G401.6 (cell line): ENCODE measurements around the gene ZNF329.

Source experiments
- FAIRE-seq: peaks from 2 replicates; lab custom pipeline; 2012; peaks lifted over from hg19 to GRCh38; lab: Jason Lieb, UNC

The ZNF329 gene

GRCh38 chr19:58118979-58119733 lies 31.4 kb downstream of the ZNF329 start:
- no peak for FAIRE-seq

GRCh38 chr19:58117841-58118575 lies 32.6 kb downstream of the ZNF329 start:
- no peak for FAIRE-seq

GRCh38 chr19:58108546-58108817 lies 42.1 kb downstream of the ZNF329 start:
- FAIRE-seq: no peak

- FAIRE-seq: no peak
Observed at GRCh38 chr19:58107778-58108545, 42.6 kb downstream of the ZNF329 start.

GRCh38 chr19:58098682-58098998 lies 51.9 kb downstream of the ZNF329 start:
- FAIRE-seq: no peak

GRCh38 chr19:58097781-58098681 lies 52.6 kb downstream of the ZNF329 start, which contains the start of gene ZSCAN18:
Gene ZSCAN18, minus strand, starts transcription at chr19:58098231. Its CDS starts 7,964 bp downstream, at chr19:58090267.
- FAIRE-seq: peak; percentile 95

GRCh38 chr19:58097349-58097748 lies 53.2 kb downstream of the ZNF329 start:
- no peak for FAIRE-seq

GRCh38 chr19:58096884-58097283 lies 53.7 kb downstream of the ZNF329 start:
- no peak for FAIRE-seq

- FAIRE-seq: no peak
Observed at GRCh38 chr19:58095328-58095727, 55.3 kb downstream of the ZNF329 start.

- FAIRE-seq: no peak
Observed at GRCh38 chr19:58093071-58093470, 57.5 kb downstream of the ZNF329 start.

GRCh38 chr19:58091251-58091995 lies 59.2 kb downstream of the ZNF329 start:
- FAIRE-seq: no peak

- FAIRE-seq: no peak
Observed at GRCh38 chr19:58089846-58090245, 60.7 kb downstream of the ZNF329 start.

- no peak for FAIRE-seq
Observed at GRCh38 chr19:58088521-58089052, 62.0 kb downstream of the ZNF329 start.

- FAIRE-seq: no peak
Observed at GRCh38 chr19:58086825-58087710, 63.5 kb downstream of the ZNF329 start.

GRCh38 chr19:58085348-58085875 lies 65.2 kb downstream of the ZNF329 start:
- no peak for FAIRE-seq

- no peak for FAIRE-seq
Observed at GRCh38 chr19:58084596-58085347, 65.8 kb downstream of the ZNF329 start.

GRCh38 chr19:58083021-58083420 lies 67.6 kb downstream of the ZNF329 start:
- no peak for FAIRE-seq

GRCh38 chr19:58079792-58080191 lies 70.8 kb downstream of the ZNF329 start:
- FAIRE-seq: no peak
